Heart left ventricle (tissue), 13 donors: ENCODE data around the gene C1orf53.

Experiments used
- CTCF ChIP-seq, 12 donors: fragments of 200-600 bp; sonication (generic) in 4 of 12; IDR thresholded peaks; one replicate each; pipeline versions ENCODE4 v1.5.0 to v1.8.0; 2018 to 2022; ENCODE audit warnings: antibody characterized with exemption in 12 of 12, mild to moderate bottlenecking in 5 of 12
- POLR2A ChIP-seq, 2 donors: fragments of 450-650 bp; IDR thresholded peaks; one replicate each; pipeline ENCODE4 v1.6.1; 2017; ENCODE audit warnings: antibody characterized with exemption in 2 of 2, mild to moderate bottlenecking in 2 of 2, moderate library complexity in 2 of 2
- donor health status: ischemic (EF 13 %, LVEDD 7.1; RV severe dilation, severe dysfunction).
- donor health status: DM: no; HTN: yes; CAD: no.
- donor health status: DM: no; HTN: no; CAD: no.
- donor health status: ischemic (EF 25% LVEDD 6.9; RV normal size, moderate dysfunction).
- donor health status: ischemic (EF 25% LVEDD 5.7; RV mildly dilated, moderate dysfunction).
- donor health status: ischemic (EF 35%, LVEDD 5.7; RV mildly dilated, moderate dysfunction).
- donor health status: nonischemic (EF 11% LVEDD 7.7; RV severe dilation, severe dysfunction).
- donor health status: DM: yes; HTN: yes; CAD: no.
- donor health status: PGD.
- donor health status: ischemic (EF 29% LVEDD 5.4; RV normal size, mild dysfunction).
- donor health status: nonischemic (EF 23%, LVEDD 6.1; RV moderate dilation, normal function).

- TF ChIP-seq CTCF (IDR thresholded peaks at IDR 0.05) (no peak), POLR2A (IDR thresholded peaks at IDR 0.05) (no peak)
Observed at GRCh38 chr1:197921235-197922069, 19.0 kb downstream of the C1orf53 start.
